OCI-M2 (cell line): ENCODE measurements around the gene KANSL1.
"Not testable (repeated sequence)": the region's sequence is repeated elsewhere in the genome, so short reads cannot be mapped to it uniquely, and the experiment has no call there.

ENCODE experiments used
- DNase-seq: peaks from one replicate; lab custom pipeline; 2025; ENCODE audit not compliant: unreplicated experiment; lab: John Stamatoyannopoulos, UW

The KANSL1 gene

DNA sequence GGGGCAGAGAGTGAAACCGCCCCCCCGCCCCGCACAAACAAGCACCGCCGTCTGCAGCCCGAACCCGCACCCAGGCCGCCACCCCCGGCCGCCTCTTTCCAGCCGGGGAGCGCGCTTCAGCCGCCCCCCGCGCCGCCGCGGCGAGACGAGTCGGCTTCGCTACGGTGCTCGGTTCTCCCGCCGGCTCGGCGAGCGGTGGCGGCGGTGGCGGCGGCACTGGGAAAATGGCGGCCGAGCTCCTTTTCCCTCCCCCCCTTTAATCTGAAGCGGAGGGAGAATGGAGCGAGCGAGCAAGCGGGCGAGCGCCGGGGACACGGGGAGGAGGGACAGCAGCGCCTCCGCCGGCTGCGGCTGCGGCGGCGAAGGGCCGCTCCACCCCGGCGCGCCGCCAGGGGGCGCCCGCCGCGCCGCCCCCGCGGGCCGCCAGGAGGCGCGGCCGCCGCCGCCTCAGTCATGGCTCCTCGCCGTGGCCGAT, at the start of gene KANSL1:
KANSL1 (minus strand) TSS at position 279 of the 475 bp plus-strand sequence. CDS start 21,286 bp downstream, outside the sequence.
- DNase-seq, result no peak

DNA sequence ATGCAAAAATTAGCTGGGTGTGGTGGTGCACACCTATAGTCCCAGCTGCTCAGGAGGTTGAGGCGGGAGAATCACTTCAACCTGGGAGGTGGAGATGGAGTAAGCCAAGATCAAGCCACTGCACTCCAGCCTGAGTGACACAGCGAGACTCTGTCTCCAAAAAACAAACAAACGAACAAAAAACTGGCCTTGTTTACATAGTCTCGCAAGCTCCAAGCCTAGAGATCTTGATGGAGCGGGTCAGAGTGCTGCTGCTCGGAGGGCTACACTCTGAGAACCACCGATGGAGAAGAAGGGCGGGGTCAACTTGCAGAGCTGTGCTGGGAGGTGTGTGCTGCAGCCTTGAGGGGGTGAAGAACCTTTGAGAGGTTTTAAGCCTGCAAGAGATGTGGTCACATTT, 38.1 kb upstream of the KANSL1 start:
- DNase-seq, result not testable (repeated sequence)

GRCh38 chr17:46225274-46225794, 32.1 kb upstream of the KANSL1 start:
- DNase-seq, result peak; percentile 89

DNA sequence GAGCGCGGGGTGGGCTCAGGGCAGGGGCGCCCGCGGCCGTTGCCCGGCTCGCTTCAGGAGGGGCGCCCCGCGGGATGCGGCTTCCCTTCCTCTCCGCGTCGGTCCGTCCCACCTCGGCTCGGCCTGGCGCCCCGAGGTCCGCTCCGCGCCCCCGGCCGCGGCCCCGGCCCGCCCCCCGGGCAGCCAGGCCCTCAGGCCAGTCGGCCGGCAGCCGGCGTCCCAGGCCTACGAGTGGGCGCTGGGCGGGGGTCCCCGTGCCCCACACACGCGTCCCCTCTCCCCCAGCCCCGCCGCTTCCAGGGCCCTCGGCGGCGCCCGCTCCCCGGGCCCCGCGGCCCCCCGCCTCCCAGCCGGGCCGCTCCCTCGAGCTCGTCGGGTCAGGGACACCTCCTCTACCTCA, 31.6 kb upstream of the KANSL1 start:
- not testable (repeated sequence) for DNase-seq

- not testable (repeated sequence) for DNase-seq
Observed at GRCh38 chr17:46223041-46223440, 29.8 kb upstream of the KANSL1 start.

DNA sequence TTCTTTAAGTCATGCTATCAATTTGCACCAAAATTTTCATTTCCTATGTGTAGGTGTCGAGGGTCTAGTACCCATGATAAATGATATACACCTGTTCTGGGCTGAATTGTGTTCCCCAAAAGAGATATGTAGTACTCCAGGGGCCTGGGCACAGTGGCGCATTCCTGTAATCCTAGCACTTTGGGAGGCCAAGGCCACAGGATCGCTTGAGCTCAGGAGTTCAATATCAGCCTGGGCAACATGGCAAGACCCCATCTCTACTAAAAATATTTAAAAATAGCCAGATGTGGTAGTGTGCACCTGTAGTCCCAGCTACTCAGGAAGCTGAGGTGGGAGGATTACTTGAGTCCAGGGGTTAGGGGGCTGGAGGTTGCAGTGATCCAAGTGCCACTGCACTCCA, 23.5 kb upstream of the KANSL1 start:
- DNase-seq, result no peak

GRCh38 chr17:46212634-46213435, 19.6 kb upstream of the KANSL1 start:
- peak; percentile 43 for DNase-seq

DNA sequence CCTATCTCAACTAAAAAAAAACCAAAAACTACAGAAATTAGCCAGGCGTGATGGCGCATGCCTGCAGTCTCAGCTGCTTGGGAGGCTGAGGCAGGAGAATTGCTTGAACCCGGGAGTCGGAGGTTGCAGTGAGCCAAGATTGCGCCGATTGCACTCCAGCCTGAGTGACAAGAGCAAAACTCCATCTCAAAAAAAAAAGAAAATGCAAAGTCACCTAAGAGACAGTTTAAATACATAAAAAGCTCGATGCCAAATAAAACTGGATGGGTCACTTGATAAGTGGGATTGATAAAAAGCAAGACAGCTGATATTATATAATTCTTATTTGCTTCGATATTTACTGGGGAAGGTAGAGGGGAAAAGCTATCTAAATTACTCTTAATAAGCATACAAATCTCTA, 15.8 kb upstream of the KANSL1 start:
- DNase-seq, result no peak

- DNase-seq, result no peak
Observed at GRCh38 chr17:46205975-46206374, 12.7 kb upstream of the KANSL1 start.

DNA sequence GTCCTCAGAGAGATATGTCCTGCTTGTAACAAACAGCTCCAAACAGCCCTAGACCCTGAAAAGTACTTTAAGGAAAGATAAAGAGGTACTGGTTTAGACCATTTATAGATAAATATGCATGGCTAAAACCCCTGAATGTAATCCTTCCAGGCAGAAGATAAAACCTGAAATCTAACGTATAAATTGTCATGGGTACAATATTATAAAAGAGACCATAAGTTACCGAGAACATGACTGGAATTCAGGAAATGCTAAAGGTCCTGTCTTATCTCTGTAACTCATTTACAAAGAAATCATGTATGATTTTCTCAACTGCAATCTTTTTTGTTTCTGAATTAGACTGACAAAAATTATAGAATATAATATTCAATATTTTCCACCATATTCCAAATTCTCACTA, 9.2 kb upstream of the KANSL1 start:
- DNase-seq, result no peak

DNA sequence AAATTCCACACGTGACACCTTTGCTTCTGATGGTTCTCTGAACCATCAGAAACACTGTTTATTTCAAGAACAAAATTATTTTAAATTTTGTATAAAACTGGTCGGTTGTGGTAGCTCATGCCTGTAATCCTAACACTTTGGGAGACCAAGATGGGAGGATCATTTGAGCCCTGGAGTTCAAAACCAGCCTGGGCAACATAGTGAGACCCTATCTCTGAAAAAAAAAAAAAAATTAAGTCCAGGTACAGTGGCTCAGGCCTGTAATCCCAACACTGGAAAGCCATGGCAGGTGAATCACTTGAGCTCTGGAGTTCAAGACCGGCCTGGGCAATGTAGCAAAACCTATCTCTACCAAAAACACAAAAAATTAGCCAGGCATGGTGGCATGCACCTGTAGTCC, 8.3 kb upstream of the KANSL1 start:
- no peak for DNase-seq

- DNase-seq, result no peak
Observed at GRCh38 chr17:46200197-46200596, 7.0 kb upstream of the KANSL1 start.

- DNase-seq, result no peak
Observed at GRCh38 chr17:46199379-46199778, 6.2 kb upstream of the KANSL1 start.

DNA sequence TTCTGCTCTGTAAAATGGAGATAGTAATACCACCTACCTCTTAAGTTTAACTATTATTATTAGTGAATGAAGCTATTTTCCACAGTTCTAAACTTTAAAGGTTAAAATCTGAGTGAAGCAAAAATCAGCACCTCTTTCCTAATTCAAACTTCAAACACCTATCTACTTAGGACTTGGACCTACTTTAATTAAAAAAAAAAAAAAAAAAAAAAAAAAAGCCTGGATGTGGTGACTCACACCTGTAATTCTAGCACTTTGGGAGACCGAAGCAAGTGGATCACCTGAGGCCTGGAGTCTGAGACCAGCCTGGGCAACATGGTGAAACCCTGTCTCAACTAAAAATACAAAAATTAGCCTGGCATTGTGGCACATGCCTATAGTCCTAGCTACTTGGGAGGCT, 5.0 kb upstream of the KANSL1 start:
- DNase-seq, result no peak

- DNase-seq, result no peak
Observed at GRCh38 chr17:46197530-46197929, 4.3 kb upstream of the KANSL1 start.

DNA sequence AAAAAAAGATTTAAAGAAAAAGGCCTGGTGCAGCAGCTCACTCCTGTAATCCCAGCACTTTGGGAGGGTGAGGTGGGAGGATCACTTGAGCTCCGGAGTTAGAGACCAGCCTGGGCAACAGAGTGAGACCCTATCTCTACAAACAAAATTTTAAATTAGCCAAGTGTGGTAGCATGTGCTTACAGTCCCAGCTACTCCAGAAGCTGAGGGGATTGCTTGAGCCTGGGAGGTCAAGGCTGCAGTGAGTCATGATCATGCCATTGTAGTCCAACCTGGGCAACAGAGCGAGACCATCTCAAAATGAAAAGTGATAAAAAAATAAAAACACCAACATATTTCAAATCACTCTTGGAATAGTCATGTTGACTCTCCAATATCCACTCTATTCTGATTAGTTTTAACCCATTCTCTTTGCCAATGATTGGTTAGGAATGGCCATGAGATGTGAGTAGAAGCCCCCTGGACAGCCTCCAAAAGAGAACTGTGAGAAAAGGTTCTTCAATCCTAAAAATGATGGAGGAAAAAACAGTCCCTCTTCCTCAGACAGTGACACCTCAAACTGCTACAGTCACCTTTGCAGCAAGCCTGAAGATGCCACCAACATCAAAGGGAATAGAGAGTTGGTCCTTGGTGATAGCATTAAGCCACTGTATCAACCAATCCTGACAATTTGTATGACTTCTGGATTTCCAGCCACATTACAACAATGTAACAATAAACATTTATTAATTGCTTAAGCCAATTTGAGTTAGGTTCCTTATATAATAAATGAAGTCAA, 2.9 kb upstream of the KANSL1 start:
- no peak for DNase-seq

DNA sequence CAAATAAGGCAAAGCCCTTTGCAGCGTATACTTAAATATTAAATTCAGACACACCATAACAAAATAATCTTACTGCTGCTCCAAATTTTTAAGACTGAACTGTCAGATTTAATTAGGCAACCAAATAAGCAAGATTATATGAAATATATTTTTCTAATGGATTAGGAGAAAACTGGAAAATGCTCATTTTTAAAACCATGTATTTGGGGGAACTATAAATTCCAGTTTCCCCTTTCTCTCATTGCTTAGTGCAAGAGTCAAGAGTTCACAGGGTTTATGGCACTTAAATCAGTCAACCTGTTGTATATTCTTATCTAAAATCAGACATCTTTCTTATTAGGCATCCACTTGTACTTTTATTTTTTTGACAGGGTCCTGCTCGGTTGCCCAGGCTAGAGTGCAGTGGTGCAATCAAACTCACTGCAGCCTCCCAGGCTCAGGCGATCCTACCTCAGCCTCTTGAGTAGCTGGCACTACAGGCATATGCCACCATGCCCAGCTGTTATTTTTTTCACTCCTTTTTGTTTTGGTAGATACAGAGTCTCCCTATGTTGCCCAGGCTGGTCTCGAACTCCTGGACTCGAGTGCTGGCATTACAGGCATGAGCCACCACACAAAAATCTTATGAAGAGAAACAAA, 2.1 kb upstream of the KANSL1 start:
- DNase-seq, result no peak

GRCh38 chr17:46194393-46195216, 1.4 kb upstream of the KANSL1 start:
- DNase-seq, result no peak

DNA sequence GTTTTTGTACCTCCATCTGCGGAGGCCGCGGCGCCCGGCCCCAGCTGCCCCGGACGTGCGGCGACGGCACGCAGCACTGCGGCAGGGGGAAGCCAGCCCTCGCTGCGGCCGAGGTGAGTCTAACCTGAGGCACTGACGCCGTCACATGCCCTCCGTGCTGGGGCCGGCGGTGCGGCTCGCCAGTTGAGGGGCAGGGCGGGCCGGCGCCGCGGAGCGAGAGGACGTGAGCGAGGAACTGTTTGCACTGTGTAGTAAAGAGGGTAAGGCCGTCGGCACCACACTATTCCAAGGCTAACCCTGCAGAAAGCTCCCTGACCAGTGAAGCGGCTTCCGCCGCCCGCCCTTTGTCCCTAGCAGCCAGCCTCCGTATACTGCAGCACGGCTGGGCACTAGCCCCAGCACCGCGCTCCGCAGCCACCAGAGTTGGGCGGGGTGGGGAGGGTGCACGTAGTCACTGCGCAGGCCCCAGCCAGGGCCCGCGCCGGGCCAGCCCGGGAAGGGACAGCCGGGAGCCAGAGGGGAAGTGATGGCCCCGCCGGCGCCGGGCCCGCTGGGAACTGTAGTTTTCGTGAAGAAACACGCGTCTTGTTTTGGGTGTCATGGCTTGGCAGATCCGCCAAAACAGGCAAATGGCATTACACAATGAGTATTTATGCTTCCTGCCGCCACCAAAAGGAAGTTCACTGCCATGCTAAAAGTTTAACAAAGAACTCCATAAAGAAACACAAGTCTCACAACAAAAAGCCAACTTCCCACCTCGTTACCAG, 580 bp upstream of the KANSL1 start:
- peak; percentile 89 for DNase-seq
